ENCODE data around the gene MAP1LC3B2.

MAP1LC3B2 gene

DNA sequence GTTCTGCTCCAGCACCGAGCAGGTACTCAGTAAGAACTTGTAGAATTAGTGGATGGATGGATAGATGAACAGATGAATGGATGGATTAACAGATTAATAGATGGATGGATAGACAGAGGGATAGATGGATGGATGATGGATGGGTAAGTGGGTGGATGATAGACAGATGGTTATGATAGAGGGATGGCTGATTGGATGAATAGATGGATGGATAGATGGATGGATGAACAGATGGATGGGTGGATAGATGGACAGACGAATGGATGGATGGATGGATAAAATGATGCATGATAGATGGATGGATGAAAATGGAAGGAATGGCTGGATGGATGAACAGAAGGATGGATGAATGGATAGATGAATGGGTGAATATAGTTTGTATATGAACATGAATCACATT lies 8.0 kb upstream of the MAP1LC3B2 start:
- H3K27ac ChIP-seq = no peak overlapping the region
- no peaks in the 10 kb centered on the region for H4K20me1 ChIP-seq (ENCODE audit: insufficient read depth)
- H3K9ac ChIP-seq = no peak overlapping the region
- peaks cover 8% of the 10 kb centered on the region for H3K4me1 ChIP-seq (ENCODE audit: low read depth, poor library complexity, severe bottlenecking)
- H3K4me3 ChIP-seq (IDR thresholded peaks at IDR 0.05; ENCODE audit: insufficient read depth, low read depth, low read length) = no peak overlapping the region
- TF ChIP-seq, protein P1, sequence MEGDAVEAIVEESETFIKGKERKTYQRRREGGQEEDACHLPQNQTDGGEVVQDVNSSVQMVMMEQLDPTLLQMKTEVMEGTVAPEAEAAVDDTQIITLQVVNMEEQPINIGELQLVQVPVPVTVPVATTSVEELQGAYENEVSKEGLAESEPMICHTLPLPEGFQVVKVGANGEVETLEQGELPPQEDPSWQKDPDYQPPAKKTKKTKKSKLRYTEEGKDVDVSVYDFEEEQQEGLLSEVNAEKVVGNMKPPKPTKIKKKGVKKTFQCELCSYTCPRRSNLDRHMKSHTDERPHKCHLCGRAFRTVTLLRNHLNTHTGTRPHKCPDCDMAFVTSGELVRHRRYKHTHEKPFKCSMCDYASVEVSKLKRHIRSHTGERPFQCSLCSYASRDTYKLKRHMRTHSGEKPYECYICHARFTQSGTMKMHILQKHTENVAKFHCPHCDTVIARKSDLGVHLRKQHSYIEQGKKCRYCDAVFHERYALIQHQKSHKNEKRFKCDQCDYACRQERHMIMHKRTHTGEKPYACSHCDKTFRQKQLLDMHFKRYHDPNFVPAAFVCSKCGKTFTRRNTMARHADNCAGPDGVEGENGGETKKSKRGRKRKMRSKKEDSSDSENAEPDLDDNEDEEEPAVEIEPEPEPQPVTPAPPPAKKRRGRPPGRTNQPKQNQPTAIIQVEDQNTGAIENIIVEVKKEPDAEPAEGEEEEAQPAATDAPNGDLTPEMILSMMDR (conservative IDR thresholded peaks at IDR 0.05; ENCODE audit: low read depth, low read length) = no peak
- H3K36me3 ChIP-seq (ENCODE audit: insufficient read depth) = no peaks in the 10 kb centered on the region
- H3K27me3 ChIP-seq (ENCODE audit: insufficient read depth, low read depth) = no peaks in the 10 kb centered on the region
- no peaks in the 10 kb centered on the region for H3K79me2 ChIP-seq (ENCODE audit: insufficient read depth, low read depth)
- no peak overlapping the region for H3K4me2 ChIP-seq
- no peak overlapping the region for H2AFZ ChIP-seq (ENCODE audit: low read depth)

DNA sequence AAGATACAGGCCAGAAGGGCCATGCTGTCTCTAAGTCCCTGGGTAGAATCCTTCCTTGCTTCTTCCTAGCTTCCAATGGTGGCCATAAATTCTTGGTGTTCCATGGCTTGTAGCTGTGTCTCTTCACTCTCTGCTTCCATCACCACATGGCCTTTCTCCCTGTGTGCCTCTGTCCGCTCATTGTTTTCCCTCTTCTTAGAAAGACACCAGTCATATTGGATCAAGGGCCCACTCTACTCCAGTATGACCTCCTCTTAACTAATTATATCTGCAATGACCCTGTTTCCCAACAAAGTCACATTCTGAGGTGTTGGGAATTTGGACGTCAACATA lies 7.6 kb upstream of the MAP1LC3B2 start:
- Histone ChIP-seq H2AFZ (ENCODE audit: low read depth) (no peak overlapping the region), H3K27me3 (ENCODE audit: insufficient read depth, low read depth) (no peaks in the 10 kb centered on the region), H3K27ac (no peak overlapping the region), H3K4me1 (ENCODE audit: low read depth, poor library complexity, severe bottlenecking) (peaks cover 8% of the 10 kb centered on the region), H3K4me2 (no peak overlapping the region), H3K9ac (no peak overlapping the region), H3K79me2 (ENCODE audit: insufficient read depth, low read depth) (no peaks in the 10 kb centered on the region), H3K4me3 (IDR thresholded peaks at IDR 0.05; ENCODE audit: insufficient read depth, low read depth, low read length) (no peak overlapping the region), H3K36me3 (ENCODE audit: insufficient read depth) (no peaks in the 10 kb centered on the region), H4K20me1 (ENCODE audit: insufficient read depth) (no peaks in the 10 kb centered on the region)
- TF ChIP-seq, protein P1 (conservative IDR thresholded peaks at IDR 0.05; ENCODE audit: low read depth, low read length) = no peak

DNA sequence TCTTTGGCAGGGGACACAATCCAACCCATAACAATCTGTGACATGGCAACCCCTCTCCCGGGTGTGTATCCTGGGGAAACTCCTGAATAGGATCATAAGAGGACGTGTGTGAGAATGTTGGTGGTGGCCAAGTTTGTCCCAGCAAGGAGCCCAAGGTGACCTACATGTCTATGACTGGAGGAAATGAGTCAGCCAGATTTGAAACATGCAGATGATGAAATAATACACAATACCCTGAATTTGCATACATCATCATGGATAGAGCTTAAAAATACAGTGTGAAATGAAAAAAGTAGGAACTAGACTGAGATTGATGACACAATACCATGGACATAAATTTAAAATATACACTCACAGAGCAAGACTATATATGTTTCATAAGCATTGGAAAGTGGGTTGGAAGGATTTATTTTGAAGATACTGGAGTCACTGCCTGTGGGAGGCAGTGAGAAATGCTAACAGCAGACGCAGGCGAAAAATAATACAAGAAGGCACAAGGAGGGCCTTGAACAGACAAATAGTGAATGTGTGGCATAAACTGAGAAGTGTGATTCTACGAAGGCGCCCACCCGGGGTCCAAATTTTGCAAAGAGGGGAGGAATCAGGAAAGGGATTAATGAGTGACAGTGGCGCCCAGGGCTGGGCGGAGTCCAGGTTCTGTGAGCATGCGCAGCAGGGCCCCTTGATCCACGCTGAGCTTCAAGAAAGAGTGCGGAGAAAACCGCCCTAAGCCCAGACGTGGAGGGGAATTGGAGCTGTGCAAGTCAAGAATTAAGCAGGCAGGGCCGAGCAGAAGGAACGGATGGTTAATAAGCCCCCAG lies 7.0 kb upstream of the MAP1LC3B2 start:
- H3K36me3 ChIP-seq (ENCODE audit: insufficient read depth) = no peaks in the 10 kb centered on the region
- no peaks in the 10 kb centered on the region for H3K79me2 ChIP-seq (ENCODE audit: insufficient read depth, low read depth)
- TF ChIP-seq, protein P1 (conservative IDR thresholded peaks at IDR 0.05; ENCODE audit: low read depth, low read length) = no peak
- no peak overlapping the region for H3K4me3 ChIP-seq (IDR thresholded peaks at IDR 0.05; ENCODE audit: insufficient read depth, low read depth, low read length)
- peaks cover 11% of the 10 kb centered on the region for H3K4me1 ChIP-seq (ENCODE audit: low read depth, poor library complexity, severe bottlenecking)
- H3K9ac ChIP-seq = no peak overlapping the region
- no peak overlapping the region for H2AFZ ChIP-seq (ENCODE audit: low read depth)
- H4K20me1 ChIP-seq (ENCODE audit: insufficient read depth) = no peaks in the 10 kb centered on the region
- no peak overlapping the region for H3K27ac ChIP-seq
- H3K4me2 ChIP-seq = no peak overlapping the region
- H3K27me3 ChIP-seq (ENCODE audit: insufficient read depth, low read depth) = no peaks in the 10 kb centered on the region

DNA sequence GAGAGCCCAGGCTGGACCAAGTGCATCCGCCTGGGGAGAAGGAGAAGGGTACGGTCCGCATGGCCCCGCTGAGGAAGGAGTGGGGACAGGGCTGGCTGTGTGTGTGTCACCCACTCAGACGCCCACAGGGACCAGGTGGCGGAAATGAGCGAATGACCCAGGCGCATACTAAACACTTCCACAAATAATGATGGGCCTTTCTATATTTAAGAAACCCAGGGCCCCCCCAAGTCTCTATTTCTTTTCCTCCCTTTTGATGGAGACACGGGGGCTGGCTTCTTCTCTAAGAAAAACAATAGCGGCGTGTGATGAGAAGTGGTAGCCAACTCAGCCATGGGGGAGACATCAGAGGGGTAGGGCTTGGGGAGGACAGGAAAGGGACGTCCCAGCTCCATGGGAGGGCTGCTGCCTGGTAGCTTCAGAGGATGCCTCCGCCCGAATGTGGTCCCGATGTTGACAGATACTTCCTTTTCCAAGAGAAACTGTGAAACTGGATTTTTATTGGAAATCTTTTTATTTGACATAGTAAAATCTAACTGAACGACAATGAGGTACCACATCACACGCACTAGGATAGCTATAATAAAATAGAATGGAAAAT lies 6.3 kb upstream of the MAP1LC3B2 start:
- no peak overlapping the region for H3K4me2 ChIP-seq
- no peak overlapping the region for H3K4me3 ChIP-seq (IDR thresholded peaks at IDR 0.05; ENCODE audit: insufficient read depth, low read depth, low read length)
- no peaks in the 10 kb centered on the region for H3K79me2 ChIP-seq (ENCODE audit: insufficient read depth, low read depth)
- H3K9ac ChIP-seq = no peak overlapping the region
- H3K4me1 ChIP-seq (ENCODE audit: low read depth, poor library complexity, severe bottlenecking) = peaks cover 18% of the 10 kb centered on the region
- TF ChIP-seq, protein P1 (conservative IDR thresholded peaks at IDR 0.05; ENCODE audit: low read depth, low read length) = no peak
- no peak overlapping the region for H2AFZ ChIP-seq (ENCODE audit: low read depth)
- no peaks in the 10 kb centered on the region for H3K27me3 ChIP-seq (ENCODE audit: insufficient read depth, low read depth)
- no peaks in the 10 kb centered on the region for H4K20me1 ChIP-seq (ENCODE audit: insufficient read depth)
- no peaks in the 10 kb centered on the region for H3K36me3 ChIP-seq (ENCODE audit: insufficient read depth)
- H3K27ac ChIP-seq = no peak overlapping the region

All from KMS-11 (cell line).